ENCODE data around the gene MVK. TPM values are rescaled to one million over a fixed set of nuclear protein-coding genes. Genes with fewer than 3 reads are reported as not detected.

The MVK gene
- total RNA-seq, 1 donor from 2014 or later = 28.1 TPM

DNA sequence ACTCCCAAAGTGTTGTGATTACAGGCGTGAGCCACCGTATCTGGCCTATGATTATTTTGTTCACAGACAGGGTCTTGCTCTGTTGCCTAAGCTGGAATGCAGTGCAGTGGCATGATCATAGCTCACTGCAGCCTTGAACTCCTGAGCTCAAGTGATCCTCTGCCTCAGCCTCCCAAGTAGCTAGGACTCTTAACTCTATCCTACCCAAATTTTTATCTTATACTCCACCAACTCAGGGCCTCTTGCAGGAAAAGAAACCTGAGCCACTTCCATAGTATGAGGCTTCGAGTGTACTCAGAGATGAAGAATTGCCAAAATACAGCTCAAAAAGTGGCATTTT, 1.1 kb upstream of the MVK start:
- H3K27ac Mint-ChIP-seq = peak overlapping the region; percentile 95
- no peak for DNase-seq (ENCODE audit: extremely low spot score, unreplicated experiment)
- H3K36me3 Mint-ChIP-seq = peaks cover 7% of the 10 kb centered on the region
- peaks cover 18% of the 10 kb centered on the region for H3K4me1 Mint-ChIP-seq (ENCODE audit: unreplicated experiment)
- TF ChIP-seq, protein P1, sequence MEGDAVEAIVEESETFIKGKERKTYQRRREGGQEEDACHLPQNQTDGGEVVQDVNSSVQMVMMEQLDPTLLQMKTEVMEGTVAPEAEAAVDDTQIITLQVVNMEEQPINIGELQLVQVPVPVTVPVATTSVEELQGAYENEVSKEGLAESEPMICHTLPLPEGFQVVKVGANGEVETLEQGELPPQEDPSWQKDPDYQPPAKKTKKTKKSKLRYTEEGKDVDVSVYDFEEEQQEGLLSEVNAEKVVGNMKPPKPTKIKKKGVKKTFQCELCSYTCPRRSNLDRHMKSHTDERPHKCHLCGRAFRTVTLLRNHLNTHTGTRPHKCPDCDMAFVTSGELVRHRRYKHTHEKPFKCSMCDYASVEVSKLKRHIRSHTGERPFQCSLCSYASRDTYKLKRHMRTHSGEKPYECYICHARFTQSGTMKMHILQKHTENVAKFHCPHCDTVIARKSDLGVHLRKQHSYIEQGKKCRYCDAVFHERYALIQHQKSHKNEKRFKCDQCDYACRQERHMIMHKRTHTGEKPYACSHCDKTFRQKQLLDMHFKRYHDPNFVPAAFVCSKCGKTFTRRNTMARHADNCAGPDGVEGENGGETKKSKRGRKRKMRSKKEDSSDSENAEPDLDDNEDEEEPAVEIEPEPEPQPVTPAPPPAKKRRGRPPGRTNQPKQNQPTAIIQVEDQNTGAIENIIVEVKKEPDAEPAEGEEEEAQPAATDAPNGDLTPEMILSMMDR (conservative IDR thresholded peaks at IDR 0.05) = no peak
- peak overlapping the region; percentile 97 for H3K4me3 Mint-ChIP-seq
- H3K9me3 Mint-ChIP-seq = no peaks in the 10 kb centered on the region
- H3K27me3 Mint-ChIP-seq = no peaks in the 10 kb centered on the region

DNA sequence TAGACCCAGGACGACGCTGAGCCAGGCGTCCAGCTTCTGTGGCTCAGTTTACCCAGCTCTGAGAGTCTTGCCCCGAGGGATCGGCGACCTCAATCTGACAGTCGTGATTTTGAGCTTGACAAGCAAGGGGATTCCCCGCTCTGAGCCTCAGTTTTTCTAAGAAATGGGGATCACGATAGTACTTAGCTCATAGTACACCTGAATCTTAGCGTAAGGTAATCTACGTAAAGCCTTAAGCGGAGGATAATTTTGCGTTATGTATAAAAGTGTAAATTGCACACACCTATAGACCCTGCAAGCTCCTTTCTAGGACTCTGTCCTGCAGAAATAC, 285 bp downstream of the MVK start:
- Mint-ChIP-seq H3K27ac (peak overlapping the region; percentile 95), H3K4me1 (ENCODE audit: unreplicated experiment) (peaks cover 18% of the 10 kb centered on the region), H3K36me3 (peaks cover 10% of the 10 kb centered on the region), H3K27me3 (no peaks in the 10 kb centered on the region), H3K9me3 (no peaks in the 10 kb centered on the region), H3K4me3 (peak overlapping the region; percentile 97)
- no peak for DNase-seq (ENCODE audit: extremely low spot score, unreplicated experiment)
- TF ChIP-seq, protein P1 (conservative IDR thresholded peaks at IDR 0.05) = no peak

GRCh38 chr12:109575683-109576082, 2.1 kb downstream of the MVK start:
- TF ChIP-seq, protein P1 (conservative IDR thresholded peaks at IDR 0.05) = no peak
- peaks cover 18% of the 10 kb centered on the region for H3K4me1 Mint-ChIP-seq (ENCODE audit: unreplicated experiment)
- peaks cover 3% of the 10 kb centered on the region for H3K36me3 Mint-ChIP-seq
- peak overlapping the region; percentile 34 for H3K4me3 Mint-ChIP-seq
- no peak for DNase-seq (ENCODE audit: extremely low spot score, unreplicated experiment)
- H3K9me3 Mint-ChIP-seq = no peaks in the 10 kb centered on the region
- no peaks in the 10 kb centered on the region for H3K27me3 Mint-ChIP-seq
- no peak overlapping the region for H3K27ac Mint-ChIP-seq

DNA sequence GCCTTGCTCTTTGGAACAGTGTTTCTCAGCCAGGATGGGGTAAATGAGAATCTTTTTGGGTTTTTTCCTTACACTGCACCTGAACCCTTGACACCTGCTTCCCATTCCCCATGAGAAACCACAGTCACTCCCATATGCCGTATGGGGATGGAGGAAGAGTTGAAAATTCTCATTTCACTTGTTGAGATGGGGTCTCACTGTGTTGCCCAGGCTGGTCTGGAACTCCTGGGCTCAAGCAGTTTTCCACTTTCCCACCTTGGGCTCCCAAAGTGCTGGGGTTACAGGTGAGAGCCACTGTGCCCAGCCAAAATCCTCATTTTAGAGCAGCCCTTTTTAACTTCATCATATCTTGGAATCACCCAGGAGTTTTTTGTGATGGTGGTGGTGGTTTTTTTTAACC, 3.7 kb downstream of the MVK start:
- Mint-ChIP-seq H3K27me3 (no peaks in the 10 kb centered on the region), H3K9me3 (no peaks in the 10 kb centered on the region), H3K27ac (no peak overlapping the region), H3K4me3 (no peak overlapping the region), H3K36me3 (peaks cover 3% of the 10 kb centered on the region), H3K4me1 (ENCODE audit: unreplicated experiment) (peaks cover 18% of the 10 kb centered on the region)
- TF ChIP-seq, protein P1 (conservative IDR thresholded peaks at IDR 0.05) = no peak
- no peak for DNase-seq (ENCODE audit: extremely low spot score, unreplicated experiment)

DNA sequence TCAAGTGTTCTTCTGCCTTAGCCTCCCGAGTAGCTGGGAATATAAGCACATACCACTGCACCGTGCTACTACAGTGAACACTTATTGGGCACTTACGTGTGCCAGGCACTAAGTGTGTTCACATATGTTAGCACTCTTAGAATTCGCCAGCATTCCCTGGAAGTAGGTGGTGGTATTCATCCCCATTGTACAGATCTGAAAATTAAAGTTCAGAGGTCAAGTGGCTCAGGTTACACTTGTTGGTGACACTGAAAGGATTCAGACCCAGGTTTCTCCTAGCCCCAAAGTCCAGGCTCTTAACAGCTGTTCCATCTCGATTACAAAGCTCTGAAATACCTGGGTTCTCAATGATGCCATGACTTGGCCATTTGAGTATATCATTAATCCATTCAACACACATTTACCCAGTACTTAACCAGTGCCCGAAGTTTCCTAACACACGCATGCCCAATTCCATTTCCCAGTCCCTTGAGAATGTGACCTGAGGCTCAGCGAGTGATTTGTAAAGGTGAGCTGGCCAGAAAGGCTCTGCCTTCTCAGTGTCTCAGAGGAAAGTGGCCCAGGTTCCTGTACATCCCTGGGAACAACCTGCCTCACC, 4.8 kb downstream of the MVK start:
- Mint-ChIP-seq H3K27ac (no peak overlapping the region), H3K27me3 (no peaks in the 10 kb centered on the region), H3K36me3 (peaks cover 3% of the 10 kb centered on the region), H3K4me3 (no peak overlapping the region), H3K9me3 (no peaks in the 10 kb centered on the region), H3K4me1 (ENCODE audit: unreplicated experiment) (peaks cover 10% of the 10 kb centered on the region)
- TF ChIP-seq, protein P1 (conservative IDR thresholded peaks at IDR 0.05) = no peak
- DNase-seq (ENCODE audit: extremely low spot score, unreplicated experiment) = no peak

DNA sequence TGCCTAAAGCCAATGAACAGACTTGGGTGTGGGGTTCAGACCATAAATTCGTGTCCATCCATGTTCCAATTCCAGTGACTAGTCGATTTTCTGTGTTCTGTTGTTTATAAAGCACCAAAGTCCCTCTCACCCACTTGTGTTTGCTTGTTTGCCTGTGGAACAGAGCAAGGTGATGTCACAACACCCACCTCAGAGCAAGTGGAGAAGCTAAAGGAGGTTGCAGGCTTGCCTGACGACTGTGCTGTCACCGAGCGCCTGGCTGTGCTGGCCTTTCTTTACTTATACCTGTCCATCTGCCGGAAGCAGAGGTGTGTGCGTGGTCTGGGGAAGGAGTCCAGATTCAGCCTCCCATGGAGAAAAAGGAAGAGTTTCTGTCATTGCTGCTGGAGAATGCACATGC, 6.0 kb downstream of the MVK start:
- no peak for DNase-seq (ENCODE audit: extremely low spot score, unreplicated experiment)
- TF ChIP-seq, protein P1 (conservative IDR thresholded peaks at IDR 0.05) = no peak
- Mint-ChIP-seq H3K4me1 (ENCODE audit: unreplicated experiment) (peaks cover 5% of the 10 kb centered on the region), H3K27ac (no peak overlapping the region), H3K36me3 (peaks cover 3% of the 10 kb centered on the region), H3K27me3 (no peaks in the 10 kb centered on the region), H3K4me3 (no peak overlapping the region), H3K9me3 (no peaks in the 10 kb centered on the region)

Measured in type B pancreatic cell (in vitro differentiated cells).